Esophagus squamous epithelium (tissue), 5 donors: ENCODE data around the gene TRMT11. TPM values are rescaled to one million over a fixed set of nuclear protein-coding genes. Genes with fewer than 3 reads are reported as not detected.

Experiments used
- DNase-seq: peaks from one replicate; lab custom pipeline; 2025; lab: John Stamatoyannopoulos, UW
- H3K27ac ChIP-seq, 4 donors: fragments of 200-600 bp; sonication (generic); one replicate each; pipeline ENCODE4 v1.5.1; 2016 to 2019; ENCODE audit warnings: mild to moderate bottlenecking in 1 of 4
- H3K27me3 ChIP-seq, 4 donors: fragments of 200-600 bp; sonication (generic); 1 replicate in 3 of 4; 2 replicates in 1 of 4; pipeline versions ENCODE4 v1.5.1 to v1.6.0; 2017 to 2021; ENCODE audit warnings: antibody characterized with exemption in 1 of 4
- H3K36me3 ChIP-seq, 3 donors: fragments of 200-600 bp; sonication (generic); one replicate each; pipeline ENCODE4 v1.5.1; 2016 to 2019
- H3K4me1 ChIP-seq, 3 donors: fragments of 200-600 bp; sonication (generic); one replicate each; pipeline ENCODE4 v1.5.1; 2017 to 2019
- H3K4me3 ChIP-seq, 4 donors: fragments of 200-600 bp; sonication (generic); 1 replicate in 3 of 4; 2 replicates in 1 of 4; pipeline ENCODE4 v1.5.1; 2016 to 2019; ENCODE audit warnings: mild to moderate bottlenecking in 2 of 4, moderate library complexity in 1 of 4
- H3K9me3 ChIP-seq, 3 donors: fragments of 200-600 bp; sonication (generic); one replicate each; pipeline ENCODE4 v1.5.1; 2016 to 2019
- POLR2A ChIP-seq, 4 donors: fragments of 450-650 bp; IDR thresholded peaks; one replicate each; pipeline ENCODE4 v1.6.1; 2017; ENCODE audit warnings: antibody characterized with exemption in 4 of 4, mild to moderate bottlenecking in 4 of 4, moderate library complexity in 3 of 4
- WGBS, 2 donors: methylation state at CpG; one replicate each; pipeline ENCODE4 v1.1.5; 2018; 5-methylcytosine and 5-hydroxymethylcytosine counted together
- intact Hi-C: fragments of 100-400 bp; cut with DNase I; formaldehyde crosslinking; loops from one replicate; pipeline ENCODE4 v1.15.0; 2022
- total RNA-seq, 4 donors: library from RNA; depleted of rRNA; stranded (reverse); fragments of >200 nt; gene quantifications; one replicate each; pipeline ENCODE4 v1.1.0, GENCODE V29; 2016
- TF ChIP-seq, protein P1 (sequence below), 6 experiments: fragments of 450-650 bp in 4 of 6; fragments of 200-600 bp in 2 of 6; sonication (generic) in 2 of 6; IDR thresholded peaks; one replicate each; pipeline ENCODE4 v1.5.1; 2016 to 2019; ENCODE audit warnings: antibody characterized with exemption in 6 of 6, mild to moderate bottlenecking in 4 of 6, moderate library complexity in 4 of 6
- donor health status: DM: yes; HTN: yes; CAD: no.

TRMT11 gene
- total RNA-seq, 4 donors from 2014 or later = 7.8 to 23.3 (median 17.2) TPM

DNA sequence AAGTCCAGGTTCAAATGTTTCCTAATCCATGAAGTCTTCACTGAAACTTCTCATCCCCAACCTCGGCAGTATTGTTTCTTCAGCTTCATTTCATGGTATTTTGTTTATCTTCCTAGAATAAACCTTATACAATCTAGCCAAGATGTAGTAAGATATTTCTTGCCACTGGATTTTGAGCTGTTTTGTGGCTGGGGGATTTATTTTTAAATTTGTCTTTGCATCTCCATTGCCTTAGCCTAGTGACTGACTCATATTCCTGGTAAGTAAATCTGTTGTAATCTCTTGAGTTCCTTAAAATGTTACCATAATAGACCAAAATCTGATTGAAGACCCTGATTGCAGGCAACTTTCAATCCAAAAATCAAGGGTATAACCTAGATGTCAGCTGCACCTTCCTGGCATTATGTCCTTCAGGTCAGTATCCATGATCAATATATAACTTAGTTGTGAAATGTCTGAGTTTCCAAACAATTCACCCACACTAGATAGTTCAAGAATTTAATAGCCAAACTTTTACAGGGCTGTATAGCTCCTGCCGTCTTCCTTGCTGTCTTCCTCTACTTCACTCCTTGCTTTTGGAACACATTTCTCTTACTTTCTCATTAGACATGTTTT, 4.7 kb upstream of the TRMT11 start:
- intact Hi-C loops = no loop called here
- H3K27me3 ChIP-seq = no peaks in the 10 kb centered on the region
- H3K27ac ChIP-seq = no peak overlapping the region
- no peaks in the 10 kb centered on the region for H3K9me3 ChIP-seq
- H3K4me3 ChIP-seq = no peak overlapping the region
- peaks cover 0 to 10% (median 6%) of the 10 kb centered on the region in 3 donors for H3K4me1 ChIP-seq
- peaks cover 0 to 46% (median 0%) of the 10 kb centered on the region in 3 donors for H3K36me3 ChIP-seq
- DNase-seq = no peak
- no peak for TF ChIP-seq POLR2A (IDR thresholded peaks at IDR 0.05)
- TF ChIP-seq, protein P1, sequence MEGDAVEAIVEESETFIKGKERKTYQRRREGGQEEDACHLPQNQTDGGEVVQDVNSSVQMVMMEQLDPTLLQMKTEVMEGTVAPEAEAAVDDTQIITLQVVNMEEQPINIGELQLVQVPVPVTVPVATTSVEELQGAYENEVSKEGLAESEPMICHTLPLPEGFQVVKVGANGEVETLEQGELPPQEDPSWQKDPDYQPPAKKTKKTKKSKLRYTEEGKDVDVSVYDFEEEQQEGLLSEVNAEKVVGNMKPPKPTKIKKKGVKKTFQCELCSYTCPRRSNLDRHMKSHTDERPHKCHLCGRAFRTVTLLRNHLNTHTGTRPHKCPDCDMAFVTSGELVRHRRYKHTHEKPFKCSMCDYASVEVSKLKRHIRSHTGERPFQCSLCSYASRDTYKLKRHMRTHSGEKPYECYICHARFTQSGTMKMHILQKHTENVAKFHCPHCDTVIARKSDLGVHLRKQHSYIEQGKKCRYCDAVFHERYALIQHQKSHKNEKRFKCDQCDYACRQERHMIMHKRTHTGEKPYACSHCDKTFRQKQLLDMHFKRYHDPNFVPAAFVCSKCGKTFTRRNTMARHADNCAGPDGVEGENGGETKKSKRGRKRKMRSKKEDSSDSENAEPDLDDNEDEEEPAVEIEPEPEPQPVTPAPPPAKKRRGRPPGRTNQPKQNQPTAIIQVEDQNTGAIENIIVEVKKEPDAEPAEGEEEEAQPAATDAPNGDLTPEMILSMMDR (IDR thresholded peaks at IDR 0.05) = no peak
- 88 to 89% methylated on average over 2 of the region's 2 CpGs for WGBS, 2 donors

- TF ChIP-seq, protein P1 (IDR thresholded peaks at IDR 0.05) = no peak
- TF ChIP-seq POLR2A (IDR thresholded peaks at IDR 0.05) = no peak
- no peak overlapping the region for H3K27ac ChIP-seq
- intact Hi-C loops = no loop called here
- no peaks in the 10 kb centered on the region for H3K9me3 ChIP-seq
- peaks cover 0 to 34% (median 0%) of the 10 kb centered on the region in 3 donors for H3K36me3 ChIP-seq
- peaks cover 0 to 27% (median 11%) of the 10 kb centered on the region in 3 donors for H3K4me1 ChIP-seq
- 58 to 64% methylated on average over 4 of the region's 4 CpGs for WGBS, 2 donors
- H3K27me3 ChIP-seq = no peaks in the 10 kb centered on the region
- no peak for DNase-seq
- H3K4me3 ChIP-seq = no peak overlapping the region
Measured at GRCh38 chr6:125983246-125983945, 2.9 kb upstream of the TRMT11 start.

GRCh38 chr6:125984311-125984710, 2.0 kb upstream of the TRMT11 start:
- Histone ChIP-seq H3K27ac (no peak overlapping the region), H3K9me3 (no peaks in the 10 kb centered on the region), H3K4me3 (no peak overlapping the region), H3K36me3 (peaks cover 0 to 25% (median 0%) of the 10 kb centered on the region in 3 donors), H3K4me1 (peaks cover 0 to 34% (median 11%) of the 10 kb centered on the region in 3 donors), H3K27me3 (no peaks in the 10 kb centered on the region)
- TF ChIP-seq POLR2A (IDR thresholded peaks at IDR 0.05) = no peak
- TF ChIP-seq, protein P1 (IDR thresholded peaks at IDR 0.05) = no peak
- no peak for DNase-seq
- WGBS, 2 donors = 29 to 63% methylated on average over 1 to 2 of the region's 2 CpGs
- intact Hi-C loops = no loop called here

DNA sequence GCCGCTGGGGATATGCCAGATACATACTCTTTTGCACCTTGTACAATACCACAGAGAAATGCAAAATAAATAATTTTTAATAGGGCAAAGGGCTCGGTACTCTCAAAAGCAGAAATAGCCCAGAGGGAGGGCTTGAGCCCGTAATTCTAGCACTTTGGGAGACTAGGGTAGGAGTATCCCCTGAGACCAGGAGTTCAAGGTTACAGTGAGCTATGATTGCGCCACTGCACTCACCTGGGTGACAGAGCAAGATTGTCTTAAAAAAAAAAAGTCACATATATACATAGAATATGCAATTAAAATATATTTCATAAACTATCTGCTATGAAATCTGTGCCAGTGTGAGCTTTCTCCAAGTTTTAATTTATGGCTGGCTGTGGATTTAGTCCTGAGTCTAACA, 818 bp upstream of the TRMT11 start:
- peaks cover 0 to 40% (median 11%) of the 10 kb centered on the region in 3 donors for H3K4me1 ChIP-seq
- H3K9me3 ChIP-seq = no peaks in the 10 kb centered on the region
- no peak for DNase-seq
- TF ChIP-seq POLR2A (IDR thresholded peaks at IDR 0.05) = no peak
- TF ChIP-seq, protein P1 (IDR thresholded peaks at IDR 0.05) = no peak
- peaks cover 0 to 18% (median 0%) of the 10 kb centered on the region in 3 donors for H3K36me3 ChIP-seq
- peak overlapping the region; percentile 60 to 85 (median 76) for H3K4me3 ChIP-seq
- intact Hi-C loops = no loop called here
- 65 to 66% methylated on average over 4 of the region's 4 CpGs for WGBS, 2 donors
- H3K27ac ChIP-seq = peak overlapping the region in 2 of 4 donors; percentile 89
- H3K27me3 ChIP-seq = no peaks in the 10 kb centered on the region

GRCh38 chr6:125985979-125986300, 400 bp upstream of the TRMT11 start:
- 1 to 3% methylated on average over 3 of the region's 3 CpGs for WGBS, 2 donors
- H3K4me3 ChIP-seq = peak overlapping the region; percentile 60 to 85 (median 76)
- H3K4me1 ChIP-seq = peaks cover 0 to 40% (median 11%) of the 10 kb centered on the region in 3 donors
- H3K27me3 ChIP-seq = no peaks in the 10 kb centered on the region
- intact Hi-C loops = no loop called here
- no peak for DNase-seq
- no peaks in the 10 kb centered on the region for H3K9me3 ChIP-seq
- TF ChIP-seq POLR2A (IDR thresholded peaks at IDR 0.05) = no peak
- peaks cover 0 to 15% (median 0%) of the 10 kb centered on the region in 3 donors for H3K36me3 ChIP-seq
- H3K27ac ChIP-seq = peak overlapping the region; percentile 80 to 89 (median 89)
